ENCODE data around the gene NUCKS1. TPM values are rescaled to one million over a fixed set of nuclear protein-coding genes. Genes with fewer than 3 reads are reported as not detected.

Gene NUCKS1
- total RNA-seq, 1 experiment from 2014 or later: 401 TPM

GRCh38 chr1:205733438-205734175 is 16.4 kb downstream of the NUCKS1 start:
- DNase-seq (ENCODE audit: low spot score) (no peak), ATAC-seq (no peak)
- CTCF ChIA-PET: interaction anchor here (1.0 to 2.6 kb wide), 3 partner anchors 22 to 244 kb away, joined by 3 to 12 read pairs (median 5); no protein-coding TSS in a partner anchor
- Mint-ChIP-seq H3K9me3 (no peaks in the 10 kb centered on the region), H3K4me3 (no peak overlapping the region), H3K36me3 (peaks cover 23% of the 10 kb centered on the region), H3K27ac (no peak overlapping the region; the same call in 1 of the 2 replicates), H3K4me1 (peaks cover 6% of the 10 kb centered on the region; the same call in 1 of the 2 replicates), H3K27me3 (ENCODE audit: low read depth) (no peaks in the 10 kb centered on the region)
- POLR2A ChIA-PET: no interaction called here
- TF ChIP-seq HMGA2 (CRISPR knock-in tag; IDR thresholded peaks at IDR 0.05): peak; percentile 98
- TF ChIP-seq ZNF121 (CRISPR knock-in tag; IDR thresholded peaks at IDR 0.05): no peak

DNA sequence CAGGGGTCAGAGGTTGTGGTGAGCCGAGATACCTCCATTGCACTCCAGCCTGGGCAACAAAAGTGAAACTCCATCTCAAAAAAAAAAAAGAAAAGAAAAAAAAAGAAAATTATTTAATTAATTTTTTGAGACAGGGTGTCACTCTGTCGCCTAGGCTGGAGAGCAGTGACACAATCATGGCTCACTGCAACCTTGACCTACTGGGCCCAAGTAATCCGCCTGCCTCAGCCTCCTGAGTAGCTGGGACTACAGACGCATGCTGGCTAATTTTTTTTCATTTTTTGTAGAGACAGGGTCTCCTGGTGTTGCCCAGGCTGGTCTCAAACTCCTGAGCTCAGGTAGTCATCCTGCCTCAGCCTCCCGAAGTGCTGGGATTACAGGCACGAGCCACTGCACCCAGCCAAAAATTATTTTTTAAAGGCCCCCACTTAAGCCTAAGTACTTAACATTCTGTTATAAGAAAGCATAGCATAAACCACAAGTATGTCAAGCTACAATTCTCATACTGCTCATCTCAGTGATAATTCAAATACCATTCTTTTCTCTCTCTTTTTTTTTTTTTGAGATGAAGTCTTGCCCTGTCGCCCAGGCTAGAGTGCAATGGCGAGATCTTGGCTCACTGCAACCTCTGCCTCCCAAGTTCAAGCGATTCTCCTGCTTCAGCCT is 19.9 kb downstream of the NUCKS1 start:
- Mint-ChIP-seq H3K9me3 (no peaks in the 10 kb centered on the region), H3K27me3 (ENCODE audit: low read depth) (no peaks in the 10 kb centered on the region), H3K4me1 (peaks cover 3% of the 10 kb centered on the region; the same call in 1 of the 2 replicates), H3K4me3 (no peak overlapping the region), H3K36me3 (peaks cover 39% of the 10 kb centered on the region), H3K27ac (peak overlapping the region; percentile 59; the same call in 1 of the 2 replicates)
- POLR2A ChIA-PET: interaction anchor here (0.5 to 0.8 kb wide), 2 partner anchors 49 to 1147 kb away, joined by 3 read pairs; partner anchors contain the start of gene SLC45A3
- ATAC-seq: no peak
- TF ChIP-seq ZNF138 (CRISPR knock-in tag; conservative IDR thresholded peaks at IDR 0.05) (no peak), NFYB (CRISPR knock-in tag; conservative IDR thresholded peaks at IDR 0.05; ENCODE audit: low read depth) (no peak), E2F5 (CRISPR knock-in tag; IDR thresholded peaks at IDR 0.05) (no peak), TEAD4 (CRISPR knock-in tag; IDR thresholded peaks at IDR 0.05) (no peak), FOXP1 (CRISPR knock-in tag; IDR thresholded peaks at IDR 0.05; ENCODE audit: borderline replicate concordance) (no peak), MLX (CRISPR knock-in tag; IDR thresholded peaks at IDR 0.05) (no peak), ATF2 (CRISPR knock-in tag; IDR thresholded peaks at IDR 0.05; ENCODE audit: borderline replicate concordance, low read depth) (no peak), NFE2L1 (CRISPR knock-in tag; IDR thresholded peaks at IDR 0.05) (no peak), JAZF1 (CRISPR knock-in tag; IDR thresholded peaks at IDR 0.05) (no peak), CREB1 (CRISPR knock-in tag; IDR thresholded peaks at IDR 0.05) (no peak), ZNF671 (CRISPR knock-in tag; IDR thresholded peaks at IDR 0.05) (no peak), NFATC4 (CRISPR knock-in tag; IDR thresholded peaks at IDR 0.05) (no peak), ZNF281 (CRISPR knock-in tag; IDR thresholded peaks at IDR 0.05) (no peak), HMGXB4 (CRISPR knock-in tag; IDR thresholded peaks at IDR 0.05) (no peak), ELF4 (CRISPR knock-in tag; IDR thresholded peaks at IDR 0.05; ENCODE audit: low read depth) (no peak), FOXJ3 (CRISPR knock-in tag; IDR thresholded peaks at IDR 0.05; ENCODE audit: borderline replicate concordance) (no peak), ZBTB43 (CRISPR knock-in tag; IDR thresholded peaks at IDR 0.05) (no peak)
- TF ChIP-seq, protein P1, sequence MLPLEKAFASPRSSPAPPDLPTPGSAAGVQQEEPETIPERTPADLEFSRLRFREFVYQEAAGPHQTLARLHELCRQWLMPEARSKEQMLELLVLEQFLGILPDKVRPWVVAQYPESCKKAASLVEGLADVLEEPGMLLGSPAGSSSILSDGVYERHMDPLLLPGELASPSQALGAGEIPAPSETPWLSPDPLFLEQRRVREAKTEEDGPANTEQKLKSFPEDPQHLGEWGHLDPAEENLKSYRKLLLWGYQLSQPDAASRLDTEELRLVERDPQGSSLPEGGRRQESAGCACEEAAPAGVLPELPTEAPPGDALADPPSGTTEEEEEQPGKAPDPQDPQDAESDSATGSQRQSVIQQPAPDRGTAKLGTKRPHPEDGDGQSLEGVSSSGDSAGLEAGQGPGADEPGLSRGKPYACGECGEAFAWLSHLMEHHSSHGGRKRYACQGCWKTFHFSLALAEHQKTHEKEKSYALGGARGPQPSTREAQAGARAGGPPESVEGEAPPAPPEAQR (CRISPR knock-in tag; IDR thresholded peaks at IDR 0.05): no peak
- TF ChIP-seq, protein P2, sequence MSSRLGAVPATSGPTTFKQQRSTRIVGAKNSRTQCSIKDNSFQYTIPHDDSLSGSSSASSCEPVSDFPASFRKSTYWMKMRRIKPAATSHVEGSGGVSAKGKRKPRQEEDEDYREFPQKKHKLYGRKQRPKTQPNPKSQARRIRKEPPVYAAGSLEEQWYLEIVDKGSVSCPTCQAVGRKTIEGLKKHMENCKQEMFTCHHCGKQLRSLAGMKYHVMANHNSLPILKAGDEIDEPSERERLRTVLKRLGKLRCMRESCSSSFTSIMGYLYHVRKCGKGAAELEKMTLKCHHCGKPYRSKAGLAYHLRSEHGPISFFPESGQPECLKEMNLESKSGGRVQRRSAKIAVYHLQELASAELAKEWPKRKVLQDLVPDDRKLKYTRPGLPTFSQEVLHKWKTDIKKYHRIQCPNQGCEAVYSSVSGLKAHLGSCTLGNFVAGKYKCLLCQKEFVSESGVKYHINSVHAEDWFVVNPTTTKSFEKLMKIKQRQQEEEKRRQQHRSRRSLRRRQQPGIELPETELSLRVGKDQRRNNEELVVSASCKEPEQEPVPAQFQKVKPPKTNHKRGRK (CRISPR knock-in tag; IDR thresholded peaks at IDR 0.05; ENCODE audit: borderline replicate concordance): no peak
- DNase-seq (ENCODE audit: low spot score): no peak
- CTCF ChIA-PET: interaction anchor here (2.8 kb wide), 1 partner anchor 71 kb away, joined by 10 read pairs; no protein-coding TSS in a partner anchor
